GM12873 (cell line): ENCODE results near the gene ZNF664.
A peak's percentile ranks its signal among the peaks of the same experiment; 100 is the strongest.

ENCODE experiments used
- TF ChIP-seq, protein P1 (sequence below): IDR thresholded peaks from 2 replicates; pipeline ENCODE4 v1.5.1; 2012; ENCODE audit warnings: low read depth, mild to moderate bottlenecking, moderate library complexity, low read length, control low read depth; ENCODE audit not compliant: insufficient read depth; ENCODE audit errors: missing control alignments

The ZNF664 gene

DNA sequence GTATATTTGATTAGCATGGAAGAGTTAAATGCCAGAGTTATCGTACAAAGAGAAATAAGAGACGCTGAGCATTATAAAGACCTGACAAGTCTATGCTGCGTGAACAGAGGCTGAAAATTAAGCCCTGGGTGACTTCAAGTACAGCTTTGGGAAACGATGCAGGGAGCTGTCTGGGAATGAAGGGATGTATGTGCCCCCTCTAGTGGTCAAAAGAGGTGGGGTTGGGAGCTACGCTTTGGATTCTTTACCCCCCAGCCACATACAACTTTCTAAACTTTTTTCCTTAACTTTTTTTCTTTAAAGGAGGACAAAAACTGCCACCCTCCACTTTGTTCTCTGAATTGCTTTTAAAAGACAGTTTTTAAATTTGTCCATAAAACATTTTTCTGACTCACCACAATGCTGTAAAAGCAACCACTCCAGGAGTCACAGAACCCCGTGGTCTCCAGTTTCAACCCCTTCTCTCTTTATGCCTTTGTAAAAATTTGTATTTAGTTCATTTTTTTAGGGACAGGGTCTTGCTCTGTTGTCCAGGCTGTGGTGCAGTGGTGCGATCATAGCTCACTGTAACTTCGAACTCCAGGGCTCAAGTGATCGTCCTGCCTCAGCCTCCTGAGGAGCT lies 59.4 kb downstream of the ZNF664 start:
- TF ChIP-seq, protein P1, sequence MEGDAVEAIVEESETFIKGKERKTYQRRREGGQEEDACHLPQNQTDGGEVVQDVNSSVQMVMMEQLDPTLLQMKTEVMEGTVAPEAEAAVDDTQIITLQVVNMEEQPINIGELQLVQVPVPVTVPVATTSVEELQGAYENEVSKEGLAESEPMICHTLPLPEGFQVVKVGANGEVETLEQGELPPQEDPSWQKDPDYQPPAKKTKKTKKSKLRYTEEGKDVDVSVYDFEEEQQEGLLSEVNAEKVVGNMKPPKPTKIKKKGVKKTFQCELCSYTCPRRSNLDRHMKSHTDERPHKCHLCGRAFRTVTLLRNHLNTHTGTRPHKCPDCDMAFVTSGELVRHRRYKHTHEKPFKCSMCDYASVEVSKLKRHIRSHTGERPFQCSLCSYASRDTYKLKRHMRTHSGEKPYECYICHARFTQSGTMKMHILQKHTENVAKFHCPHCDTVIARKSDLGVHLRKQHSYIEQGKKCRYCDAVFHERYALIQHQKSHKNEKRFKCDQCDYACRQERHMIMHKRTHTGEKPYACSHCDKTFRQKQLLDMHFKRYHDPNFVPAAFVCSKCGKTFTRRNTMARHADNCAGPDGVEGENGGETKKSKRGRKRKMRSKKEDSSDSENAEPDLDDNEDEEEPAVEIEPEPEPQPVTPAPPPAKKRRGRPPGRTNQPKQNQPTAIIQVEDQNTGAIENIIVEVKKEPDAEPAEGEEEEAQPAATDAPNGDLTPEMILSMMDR, result peak; percentile 86

DNA sequence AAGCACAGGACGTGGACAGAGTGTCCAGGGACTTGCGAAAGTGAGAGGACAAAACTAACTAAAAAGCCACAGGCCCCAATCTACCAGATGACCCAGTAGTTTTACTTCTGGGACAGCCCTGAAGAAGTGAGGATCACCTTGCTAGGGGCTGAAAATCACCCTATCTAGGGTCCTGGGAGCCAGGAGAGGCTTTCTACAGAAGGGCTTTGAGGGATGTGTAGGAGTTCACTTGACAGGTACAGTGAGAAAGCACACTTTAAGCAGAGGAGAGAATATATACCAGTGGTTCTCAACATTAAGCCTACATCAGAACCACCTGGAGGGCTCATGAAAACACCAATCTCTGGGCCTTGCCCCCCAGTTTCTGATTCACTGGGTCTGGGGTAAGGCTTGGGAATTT lies 60.8 kb downstream of the ZNF664 start:
- TF ChIP-seq, protein P1, result no peak

DNA sequence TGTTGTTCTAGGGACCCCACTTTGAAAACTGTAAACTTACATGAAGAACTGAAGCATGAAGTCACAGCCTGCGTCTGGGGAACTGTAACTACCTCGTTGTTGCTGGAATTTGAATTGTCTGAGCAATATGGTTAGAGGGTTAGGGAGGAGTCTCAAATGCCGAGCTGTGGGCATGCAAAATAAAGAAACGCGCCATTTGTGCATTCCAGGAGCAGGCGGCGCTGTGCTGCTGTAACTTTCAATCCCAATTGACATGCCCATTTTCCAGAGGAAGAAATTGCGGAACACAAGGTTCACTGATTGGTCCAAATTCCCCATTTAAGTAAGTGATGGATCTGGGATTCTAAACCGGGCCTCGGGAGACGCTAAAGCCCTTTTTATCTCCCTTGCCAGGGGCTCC lies 61.3 kb downstream of the ZNF664 start:
- TF ChIP-seq, protein P1, result no peak

DNA sequence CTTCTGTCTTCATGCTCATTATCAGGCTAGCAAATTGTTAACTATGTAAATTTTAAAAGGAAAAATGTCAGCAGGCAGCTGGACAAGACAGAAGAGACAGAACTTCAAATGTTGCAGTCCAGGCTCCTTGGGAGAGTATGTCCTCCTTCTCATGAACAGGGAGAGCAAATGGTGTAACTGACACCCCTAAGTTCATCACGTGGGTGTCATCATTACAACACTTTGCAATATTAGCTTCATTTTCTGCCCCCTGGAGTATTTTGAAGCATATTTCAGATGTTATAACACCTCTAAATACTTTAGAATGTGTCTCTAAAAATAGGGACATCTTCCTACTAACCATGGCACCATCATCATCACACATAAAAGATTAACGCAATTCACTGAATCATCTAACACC lies 62.1 kb downstream of the ZNF664 start:
- TF ChIP-seq, protein P1, result no peak

DNA sequence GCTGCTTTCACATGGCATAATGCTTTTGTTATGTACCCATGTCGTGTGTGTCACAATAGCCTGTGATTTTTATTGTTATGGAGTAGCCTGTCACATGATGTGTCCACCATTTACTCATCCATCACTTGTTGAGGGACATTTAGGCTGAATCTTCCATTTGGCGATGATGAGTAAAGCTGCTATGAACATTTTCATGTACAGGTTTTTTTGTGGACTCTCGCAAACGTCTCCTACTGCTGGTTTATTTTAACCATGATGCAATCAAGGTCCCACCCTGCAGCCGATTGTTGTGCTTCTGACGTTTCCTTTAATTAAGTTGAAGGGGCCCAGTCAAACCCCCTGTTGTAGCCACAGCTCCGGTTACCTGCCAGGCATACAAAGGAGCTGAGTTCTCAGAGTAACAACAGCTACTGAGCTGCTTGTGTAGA lies 63.2 kb downstream of the ZNF664 start:
- TF ChIP-seq, protein P1, result no peak

DNA sequence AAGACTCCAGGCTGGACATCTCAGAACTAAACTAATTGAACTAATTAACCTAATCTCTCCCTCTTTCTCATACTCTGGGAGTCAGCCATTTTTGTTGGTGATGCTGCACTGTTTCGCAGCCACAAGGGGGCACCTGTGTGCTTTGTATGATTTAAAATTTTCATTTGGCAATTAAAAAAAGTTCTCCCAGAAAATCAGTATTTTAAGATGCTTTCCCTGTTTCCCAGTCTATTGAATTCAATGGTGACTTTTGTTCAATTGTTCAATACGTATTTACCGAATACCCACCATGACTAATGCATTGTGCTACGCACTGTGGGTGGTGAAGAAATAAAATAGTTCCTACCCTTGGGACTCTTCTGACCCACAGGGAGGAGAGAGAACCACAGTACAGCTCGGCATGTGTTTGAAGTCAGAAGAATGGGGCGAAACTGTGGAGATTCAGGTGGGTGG lies 63.7 kb downstream of the ZNF664 start:
- TF ChIP-seq, protein P1, result peak; percentile 79

DNA sequence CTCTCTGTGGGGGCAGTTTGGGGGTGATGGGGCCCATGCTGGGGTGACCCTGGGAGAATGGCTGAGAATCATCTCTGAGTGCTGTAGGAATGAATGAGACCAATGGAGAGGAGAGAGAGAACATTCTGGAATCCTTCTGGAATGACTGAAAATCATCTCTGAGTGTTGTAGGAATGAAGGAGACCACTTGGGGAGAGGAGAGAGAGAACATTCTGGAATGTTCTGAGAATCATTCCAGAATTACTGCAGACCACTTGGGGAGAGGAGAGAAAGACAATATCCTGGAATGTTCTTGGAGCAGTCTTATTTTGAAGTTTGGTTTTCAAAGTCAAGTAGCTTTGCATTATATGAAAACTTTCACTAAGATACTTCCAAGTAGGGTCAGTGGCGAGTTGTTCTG lies 64.3 kb downstream of the ZNF664 start:
- TF ChIP-seq, protein P1, result no peak
